Activated B cell treated with CpG ODN at 0.5 μM for 24 hours (primary cell): ENCODE results near the gene SYCE3. TPM values are rescaled to one million over a fixed set of nuclear protein-coding genes. Genes with fewer than 3 reads are reported as not detected.

Experiments
- ATAC-seq: fragments of 200-7000 bp; cut with Tn5 transposase; one replicate; pipeline ENCODE4 v1.10.0; 2021; ENCODE audit warnings: low read depth, mild to moderate bottlenecking, moderate library complexity
- CTCF ChIA-PET: fragments of 350-600 bp; sonication (Branson Sonifier 250); formaldehyde crosslinking; loops from one replicate; lab custom pipeline; 2021; ENCODE audit warnings: antibody characterized with exemption; lab: Charles Lee
- POLR2A ChIA-PET: fragments of 350-600 bp; sonication (Branson Sonifier 250); formaldehyde crosslinking; loops from one replicate; lab custom pipeline; 2021; ENCODE audit warnings: antibody characterized with exemption; lab: Charles Lee
- DNase-seq: peaks from one replicate; pipeline ENCODE4 v3.0.0; 2022
- H3K27ac Mint-ChIP-seq: one replicate; pipeline ENCODE4 v1.8.0; 2020; ENCODE audit warnings: mixed read lengths
- H3K27me3 Mint-ChIP-seq: one replicate; pipeline ENCODE4 v1.8.0; 2021; ENCODE audit warnings: mixed read lengths
- H3K36me3 Mint-ChIP-seq: one replicate; pipeline ENCODE4 v1.8.0; 2021; ENCODE audit warnings: low read depth, mixed read lengths
- H3K4me1 Mint-ChIP-seq: one replicate; pipeline ENCODE4 v1.8.0; 2021; ENCODE audit warnings: mixed read lengths
- H3K4me3 Mint-ChIP-seq: one replicate; pipeline ENCODE4 v1.8.0; 2020; ENCODE audit warnings: mild to moderate bottlenecking, mixed read lengths
- H3K9me3 Mint-ChIP-seq: one replicate; pipeline ENCODE4 v1.8.0; 2020; ENCODE audit warnings: mixed read lengths
- CTCF ChIP-seq: fragments of 200-600 bp; IDR thresholded peaks from one replicate; pipeline ENCODE4 v1.8.0; 2022; ENCODE audit warnings: antibody characterized with exemption, mild to moderate bottlenecking
- intact Hi-C: fragments of 100-400 bp; cut with micrococcal nuclease; formaldehyde crosslinking; loops from one replicate; pipeline ENCODE4 v1.15.1; 2024
- total RNA-seq: library from RNA; stranded (reverse); gene quantifications from 2 replicates; pipeline ENCODE4 v1.2.3, GENCODE V29; 2022

The SYCE3 gene
- total RNA-seq, 1 donor from 2014 or later, result not detected

GRCh38 chr22:50569896-50570535, 7.3 kb upstream of the SYCE3 start:
- ATAC-seq (no peak), DNase-seq (no peak)
- no peak overlapping the region for H3K4me3 Mint-ChIP-seq
- peaks cover 10% of the 10 kb centered on the region for H3K4me1 Mint-ChIP-seq
- H3K36me3 Mint-ChIP-seq, result peaks cover 23% of the 10 kb centered on the region
- no peaks in the 10 kb centered on the region for H3K27me3 Mint-ChIP-seq
- ChIA-PET POLR2A (interaction anchor here (0.9 to 1.2 kb wide), 2 partner anchors 12 to 22 kb away, joined by 3 to 4 read pairs; partner anchors contain the start of gene CHKB), CTCF (interaction anchor here (0.6 to 1.1 kb wide), 2 partner anchors 44 to 70 kb away, joined by 3 to 4 read pairs; partner anchors contain the start of gene SCO2)
- H3K9me3 Mint-ChIP-seq, result no peaks in the 10 kb centered on the region
- TF ChIP-seq CTCF, result no peak
- no peak overlapping the region for H3K27ac Mint-ChIP-seq
- intact Hi-C loops, result no loop called here

GRCh38 chr22:50569041-50569459, 6.3 kb upstream of the SYCE3 start:
- no peak for DNase-seq
- Mint-ChIP-seq H3K4me1 (peaks cover 10% of the 10 kb centered on the region), H3K27me3 (no peaks in the 10 kb centered on the region), H3K4me3 (no peak overlapping the region), H3K36me3 (peaks cover 23% of the 10 kb centered on the region), H3K9me3 (no peaks in the 10 kb centered on the region), H3K27ac (no peak overlapping the region)
- no peak for ATAC-seq
- ChIA-PET POLR2A (interaction anchor here (1.2 kb wide), 1 partner anchor 13 kb away, joined by 4 read pairs; the partner anchor contains the start of gene CHKB), CTCF (interaction anchor here (1.1 kb wide), 1 partner anchor 43 kb away, joined by 4 read pairs; the partner anchor contains the start of gene SCO2)
- intact Hi-C loops, result no loop called here
- no peak for TF ChIP-seq CTCF

- POLR2A ChIA-PET, result interaction anchor here (1.2 kb wide), 1 partner anchor 14 kb away, joined by 4 read pairs; the partner anchor contains the start of gene CHKB
- CTCF ChIA-PET, result interaction anchor here (1.1 kb wide), 1 partner anchor 43 kb away, joined by 4 read pairs; the partner anchor contains the start of gene SCO2
- Mint-ChIP-seq H3K27me3 (peaks cover 1% of the 10 kb centered on the region), H3K9me3 (no peaks in the 10 kb centered on the region), H3K4me3 (no peak overlapping the region), H3K4me1 (peaks cover 12% of the 10 kb centered on the region), H3K27ac (no peak overlapping the region), H3K36me3 (peaks cover 23% of the 10 kb centered on the region)
- TF ChIP-seq CTCF, result no peak
- no peak for ATAC-seq
- intact Hi-C loops, result no loop called here
- no peak for DNase-seq
Measured at GRCh38 chr22:50568626-50569025, 5.9 kb upstream of the SYCE3 start.

GRCh38 chr22:50567721-50568252, 5.1 kb upstream of the SYCE3 start:
- peaks cover 24% of the 10 kb centered on the region for H3K36me3 Mint-ChIP-seq
- H3K27ac Mint-ChIP-seq, result no peak overlapping the region
- peaks cover 1% of the 10 kb centered on the region for H3K27me3 Mint-ChIP-seq
- CTCF ChIA-PET, result no interaction called here
- no peak overlapping the region for H3K4me3 Mint-ChIP-seq
- ATAC-seq (no peak), DNase-seq (no peak)
- H3K9me3 Mint-ChIP-seq, result no peaks in the 10 kb centered on the region
- H3K4me1 Mint-ChIP-seq, result peaks cover 21% of the 10 kb centered on the region
- no peak for TF ChIP-seq CTCF
- intact Hi-C loops, result no loop called here
- POLR2A ChIA-PET, result interaction anchor here (0.6 to 5.4 kb wide), 2 partner anchors 27 to 39 kb away, joined by 3 to 197 read pairs; partner anchors contain the start of genes SCO2 and TYMP

- no peak for TF ChIP-seq CTCF
- intact Hi-C loops, result no loop called here
- POLR2A ChIA-PET, result interaction anchor here (1.0 to 5.4 kb wide), 7 partner anchors 13 to 56 kb away, joined by 4 to 197 read pairs (median 10); partner anchors contain the start of genes CHKB, CPT1B, SCO2 and TYMP
- Mint-ChIP-seq H3K9me3 (no peaks in the 10 kb centered on the region), H3K27ac (no peak overlapping the region), H3K4me1 (peaks cover 15% of the 10 kb centered on the region), H3K36me3 (peaks cover 9% of the 10 kb centered on the region), H3K27me3 (peaks cover 1% of the 10 kb centered on the region), H3K4me3 (no peak overlapping the region)
- CTCF ChIA-PET, result interaction anchor here (0.9 to 1.7 kb wide), 3 partner anchors 37 to 57 kb away, joined by 3 to 7 read pairs (median 4); partner anchors contain the start of gene SCO2
- no peak for ATAC-seq
- DNase-seq, result no peak
Measured at GRCh38 chr22:50564289-50564688, 1.6 kb upstream of the SYCE3 start.
